ENCODE data around the gene EXOC6B.

- TF ChIP-seq CTCF (conservative IDR thresholded peaks at IDR 0.05; ENCODE audit: low read length) (no peak), EZH2phosphoT487 (IDR thresholded peaks at IDR 0.05; ENCODE audit: borderline replicate concordance) (no peak)
Observed at GRCh38 chr2:72413716-72414115, 412.1 kb downstream of the EXOC6B start.
